Kidney epithelial cell (primary cell): ENCODE data around the gene HOXB8. TPM values are rescaled to one million over a fixed set of nuclear protein-coding genes. Genes with fewer than 3 reads are reported as not detected.

Experiments used
- DNase-seq: peaks from one replicate; pipeline ENCODE4 v3.0.0-alpha.2; 2010; ENCODE audit warnings: low read depth
- H3K27me3 ChIP-seq: 2 replicates; pipeline ENCODE4 v1.6.0; 2011; ENCODE audit warnings: low read length; ENCODE audit not compliant: control insufficient read depth, insufficient read depth
- H3K36me3 ChIP-seq: 2 replicates; pipeline ENCODE4 v1.5.1; 2011; ENCODE audit warnings: low read length; ENCODE audit not compliant: control insufficient read depth, insufficient read depth
- H3K4me3 ChIP-seq: 2 replicates; pipeline ENCODE4 v1.5.1; 2011; ENCODE audit warnings: low read depth, mild to moderate bottlenecking, control low read depth, low read length
- CTCF ChIP-seq: IDR thresholded peaks from 2 replicates; pipeline ENCODE4 v1.5.1; 2011; ENCODE audit warnings: mild to moderate bottlenecking, moderate library complexity, low read length, control low read depth, inconsistent platforms; ENCODE audit not compliant: insufficient read depth, poor library complexity, severe bottlenecking
- total RNA-seq: library from RNA; depleted of rRNA; stranded (reverse); fragments of >200 nt; gene quantifications from 2 replicates; pipeline ENCODE4 v1.2.3, GENCODE V29; 2015

The HOXB8 gene
- total RNA-seq, 1 donor from 2014 or later, result 7.5 TPM

GRCh38 chr17:48633266-48633677 lies 18.2 kb upstream of the HOXB8 start:
- Histone ChIP-seq H3K27me3 (no peaks in the 10 kb centered on the region), H3K4me3 (no peak overlapping the region), H3K36me3 (no peaks in the 10 kb centered on the region)
- DNase-seq, result no peak
- no peak for TF ChIP-seq CTCF

GRCh38 chr17:48632579-48633265 lies 17.6 kb upstream of the HOXB8 start:
- Histone ChIP-seq H3K36me3 (no peaks in the 10 kb centered on the region), H3K27me3 (no peaks in the 10 kb centered on the region), H3K4me3 (no peak overlapping the region)
- DNase-seq, result no peak
- TF ChIP-seq CTCF, result no peak

GRCh38 chr17:48631693-48632578 lies 16.8 kb upstream of the HOXB8 start:
- Histone ChIP-seq H3K27me3 (no peaks in the 10 kb centered on the region), H3K4me3 (no peak overlapping the region), H3K36me3 (no peaks in the 10 kb centered on the region)
- no peak for TF ChIP-seq CTCF
- DNase-seq, result no peak

- Histone ChIP-seq H3K36me3 (no peaks in the 10 kb centered on the region), H3K4me3 (no peak overlapping the region), H3K27me3 (no peaks in the 10 kb centered on the region)
- no peak for TF ChIP-seq CTCF
- no peak for DNase-seq
These were observed 16.0 kb upstream of the HOXB8 start for GRCh38 chr17:48630925-48631692.

GRCh38 chr17:48630009-48630924 lies 15.2 kb upstream of the HOXB8 start:
- Histone ChIP-seq H3K36me3 (no peaks in the 10 kb centered on the region), H3K4me3 (no peak overlapping the region), H3K27me3 (no peaks in the 10 kb centered on the region)
- DNase-seq, result no peak
- TF ChIP-seq CTCF, result no peak
